ENCODE results near the gene ZMIZ1.
A peak's percentile ranks its signal among the peaks of the same experiment; 100 is the strongest.

Gene ZMIZ1

GRCh38 chr10:79345241-79346011 is 276.7 kb downstream of the ZMIZ1 start:
- DNase-seq (ENCODE audit: low spot score): peak; percentile 4

- DNase-seq (ENCODE audit: low spot score): peak; percentile 2
Observed at GRCh38 chr10:79346012-79346340, 277.2 kb downstream of the ZMIZ1 start.

- DNase-seq (ENCODE audit: low spot score): peak; percentile 37
Observed at GRCh38 chr10:79346388-79347225, 277.8 kb downstream of the ZMIZ1 start.

- DNase-seq (ENCODE audit: low spot score): peak; percentile 93
Observed at GRCh38 chr10:79347226-79347893, 278.6 kb downstream of the ZMIZ1 start, which contains the start of gene PPIF. TSS of gene PPIF (plus strand) at chr10:79347469. CDS start at chr10:79347549, 80 bp downstream.

- DNase-seq (ENCODE audit: low spot score): peak; percentile 62
Observed at GRCh38 chr10:79347894-79348639, 279.3 kb downstream of the ZMIZ1 start.

GRCh38 chr10:79348640-79348988 is 279.8 kb downstream of the ZMIZ1 start:
- DNase-seq (ENCODE audit: low spot score): no peak

- no peak for DNase-seq (ENCODE audit: low spot score)
Observed at GRCh38 chr10:79349072-79349491, 280.3 kb downstream of the ZMIZ1 start.

GRCh38 chr10:79349766-79350406 is 281.1 kb downstream of the ZMIZ1 start:
- no peak for DNase-seq (ENCODE audit: low spot score)

GRCh38 chr10:79350407-79351154 is 281.8 kb downstream of the ZMIZ1 start:
- DNase-seq (ENCODE audit: low spot score): no peak

GRCh38 chr10:79351332-79351731 is 282.6 kb downstream of the ZMIZ1 start:
- DNase-seq (ENCODE audit: low spot score): no peak

GRCh38 chr10:79352035-79352877 is 283.5 kb downstream of the ZMIZ1 start:
- DNase-seq (ENCODE audit: low spot score): no peak

GRCh38 chr10:79353000-79353406 is 284.2 kb downstream of the ZMIZ1 start:
- DNase-seq (ENCODE audit: low spot score): no peak

GRCh38 chr10:79353726-79354125 is 285.0 kb downstream of the ZMIZ1 start:
- no peak for DNase-seq (ENCODE audit: low spot score)

- DNase-seq (ENCODE audit: low spot score): no peak
Observed at GRCh38 chr10:79354141-79354540, 285.4 kb downstream of the ZMIZ1 start.

GRCh38 chr10:79354615-79355014 is 285.8 kb downstream of the ZMIZ1 start:
- no peak for DNase-seq (ENCODE audit: low spot score)

- DNase-seq (ENCODE audit: low spot score): no peak
Observed at GRCh38 chr10:79355420-79356017, 286.8 kb downstream of the ZMIZ1 start.

GRCh38 chr10:79356104-79356503 is 287.3 kb downstream of the ZMIZ1 start:
- DNase-seq (ENCODE audit: low spot score): no peak

GRCh38 chr10:79357180-79357579 is 288.4 kb downstream of the ZMIZ1 start:
- DNase-seq (ENCODE audit: low spot score): no peak

- DNase-seq (ENCODE audit: low spot score): no peak
Observed at GRCh38 chr10:79358811-79359210, 290.0 kb downstream of the ZMIZ1 start.

Measured in D341Med (cell line).